Activated CD4-positive, CD25-positive, alpha-beta regulatory T cell treated with anti-CD3 and anti-CD28 coated beads, Interleukin-2, amount 50 U/mL, for 16 hours (primary cell): ENCODE data around the gene AIFM3.

Experiments
- DNase-seq: peaks from one replicate; pipeline ENCODE4 v3.0.0-alpha.2; 2020; ENCODE audit warnings: low read depth, low spot score

The AIFM3 gene

GRCh38 chr22:20990184-20991180 is 23.4 kb downstream of the AIFM3 start:
- no peak for DNase-seq

GRCh38 chr22:20991252-20992055 is 24.4 kb downstream of the AIFM3 start:
- DNase-seq: no peak

GRCh38 chr22:20992056-20992442 is 25.0 kb downstream of the AIFM3 start:
- DNase-seq: no peak

GRCh38 chr22:20992456-20993303 is 25.6 kb downstream of the AIFM3 start:
- no peak for DNase-seq

- DNase-seq: no peak
Measured at GRCh38 chr22:20993304-20994127, 26.5 kb downstream of the AIFM3 start.

- no peak for DNase-seq
Measured at GRCh38 chr22:20994128-20994901, 27.3 kb downstream of the AIFM3 start.

- no peak for DNase-seq
Measured at GRCh38 chr22:20994902-20995241, 27.8 kb downstream of the AIFM3 start.

GRCh38 chr22:20995329-20996030 is 28.4 kb downstream of the AIFM3 start:
- no peak for DNase-seq

- no peak for DNase-seq
Measured at GRCh38 chr22:20996031-20996410, 29.0 kb downstream of the AIFM3 start.

GRCh38 chr22:20996598-20997535 is 29.8 kb downstream of the AIFM3 start:
- DNase-seq: no peak

- no peak for DNase-seq
Measured at GRCh38 chr22:20997536-20998257, 30.6 kb downstream of the AIFM3 start.

GRCh38 chr22:20998411-20999336 is 31.6 kb downstream of the AIFM3 start:
- no peak for DNase-seq

- DNase-seq: no peak
Measured at GRCh38 chr22:20999350-21000206, 32.5 kb downstream of the AIFM3 start.

GRCh38 chr22:21000207-21000986 is 33.3 kb downstream of the AIFM3 start:
- no peak for DNase-seq
